ENCODE data around the gene ST8SIA2.

GRCh38 chr15:92448370-92448769 is 54.7 kb downstream of the ST8SIA2 start:
- TF ChIP-seq CTCF (IDR thresholded peaks at IDR 0.05) (no peak), POLR2A (IDR thresholded peaks at IDR 0.05) (no peak)
